Neural cell (in vitro differentiated cells): ENCODE results near the gene MSH2. TPM values are rescaled to one million over a fixed set of nuclear protein-coding genes. Genes with fewer than 3 reads are reported as not detected.

Experiments
- H2AFZ ChIP-seq: fragments of 200-600, 300-800 bp; sonication (generic), shearing (Covaris generic); 2 replicates; pipeline ENCODE4 v1.6.0; 2014; ENCODE audit warnings: low read depth, mild to moderate bottlenecking, antibody characterized with exemption, low read length, moderate library complexity
- H3F3A ChIP-seq: fragments of 200-600 bp; shearing (Covaris generic); 2 replicates; pipeline ENCODE4 v1.6.1; 2016; ENCODE audit warnings: mild to moderate bottlenecking, moderate library complexity, mixed read lengths, antibody characterized with exemption, low read length; ENCODE audit not compliant: insufficient read depth, poor library complexity, severe bottlenecking
- H3K27ac ChIP-seq: fragments of 200-600, 300-800 bp; sonication (generic), shearing (Covaris generic); 2 replicates; pipeline ENCODE4 v1.5.1; 2014; ENCODE audit warnings: mild to moderate bottlenecking, low read length, moderate library complexity
- H3K27me3 ChIP-seq: fragments of 300-800, 200-600 bp; sonication (generic), shearing (Covaris generic); 2 replicates; pipeline ENCODE4 v1.6.0; 2014; ENCODE audit warnings: mild to moderate bottlenecking, low read depth, low read length, moderate library complexity; ENCODE audit not compliant: insufficient read depth
- H3K36me3 ChIP-seq: fragments of 300-800, 200-600 bp; sonication (generic), shearing (Covaris generic); 2 replicates; pipeline ENCODE4 v1.5.1; 2014; ENCODE audit warnings: mild to moderate bottlenecking, antibody characterized with exemption, low read length, moderate library complexity; ENCODE audit not compliant: insufficient read depth
- H3K4me2 ChIP-seq: fragments of 300-800, 200-600 bp; sonication (generic), shearing (Covaris generic); 2 replicates; pipeline ENCODE4 v1.6.0; 2014; ENCODE audit warnings: mild to moderate bottlenecking, low read length
- H3K4me3 ChIP-seq: fragments of 300-800, 200-600 bp; sonication (generic), shearing (Covaris generic); 2 replicates; pipeline ENCODE4 v1.5.1; 2014; ENCODE audit warnings: mild to moderate bottlenecking, low read length, moderate library complexity
- H3K79me2 ChIP-seq: fragments of 200-600 bp; shearing (Covaris generic); replicated peaks from 2 replicates; pipeline ENCODE4 v1.6.0; 2014; ENCODE audit warnings: mild to moderate bottlenecking, low read length, moderate library complexity; ENCODE audit not compliant: insufficient read depth
- H3K9ac ChIP-seq: fragments of 300-800, 200-600 bp; sonication (generic), shearing (Covaris generic); 2 replicates; pipeline ENCODE4 v1.6.1; 2016; ENCODE audit warnings: mild to moderate bottlenecking, low read length, mixed read lengths
- H3K9me2 ChIP-seq: fragments of 200-600 bp; shearing (Covaris generic); 2 replicates; pipeline ENCODE4 v1.6.1; 2016; ENCODE audit warnings: mild to moderate bottlenecking, low read length, mixed read lengths; ENCODE audit not compliant: insufficient read depth
- H3K9me3 ChIP-seq: fragments of 200-600, 300-800 bp; sonication (generic), shearing (Covaris generic); 2 replicates; pipeline ENCODE4 v1.6.1; 2016; ENCODE audit warnings: mild to moderate bottlenecking, mixed run types, low read length, moderate library complexity, mixed read lengths
- H4K20me1 ChIP-seq: fragments of 200-600 bp; shearing (Covaris generic); 2 replicates; pipeline ENCODE4 v1.6.1; 2016; ENCODE audit warnings: mild to moderate bottlenecking, mixed run types; ENCODE audit not compliant: insufficient read depth
- CTCF ChIP-seq: fragments of 450-650 bp; IDR thresholded peaks from 2 replicates; pipeline ENCODE4 v1.5.1; 2014; ENCODE audit warnings: antibody characterized with exemption, mild to moderate bottlenecking, moderate library complexity; ENCODE audit not compliant: poor library complexity, severe bottlenecking
- EP300 ChIP-seq: fragments of 450-650 bp; conservative IDR thresholded peaks from 2 replicates; pipeline ENCODE4 v1.6.1; 2014; ENCODE audit warnings: antibody characterized with exemption, mild to moderate bottlenecking, moderate library complexity; ENCODE audit not compliant: poor library complexity, severe bottlenecking
- EZH2 ChIP-seq: fragments of 200-600, 300-800 bp; shearing (Covaris generic), sonication (generic); IDR thresholded peaks from 2 replicates; pipeline ENCODE4 v1.6.1; 2014; ENCODE audit warnings: antibody characterized with exemption, low read length, borderline replicate concordance, mild to moderate bottlenecking; ENCODE audit not compliant: insufficient read depth, poor library complexity, severe bottlenecking
- MXI1 ChIP-seq: fragments of 450-650 bp; conservative IDR thresholded peaks from 2 replicates; pipeline ENCODE4 v1.6.1; 2014; ENCODE audit warnings: antibody characterized with exemption, mild to moderate bottlenecking; ENCODE audit not compliant: poor library complexity, severe bottlenecking
- POLR2AphosphoS5 ChIP-seq: IDR thresholded peaks from 2 replicates; pipeline ENCODE4 v1.6.1; 2012
- RAD21 ChIP-seq: fragments of 450-650 bp; conservative IDR thresholded peaks from 2 replicates; pipeline ENCODE4 v1.6.1; 2014; ENCODE audit warnings: antibody characterized with exemption, mild to moderate bottlenecking, moderate library complexity
- REST ChIP-seq: IDR thresholded peaks from 2 replicates; pipeline ENCODE4 v1.6.1; 2012; ENCODE audit warnings: borderline replicate concordance
- SMC3 ChIP-seq: fragments of 450-650 bp; conservative IDR thresholded peaks from 2 replicates; pipeline ENCODE4 v1.6.1; 2014; ENCODE audit warnings: antibody characterized with exemption, mild to moderate bottlenecking, moderate library complexity; ENCODE audit not compliant: poor library complexity
- TAF1 ChIP-seq: IDR thresholded peaks from 2 replicates; pipeline ENCODE4 v1.6.1; 2012; ENCODE audit warnings: low read depth
- polyA plus RNA-seq: library from polyadenylated mRNA; depleted of rRNA; stranded (reverse); fragments of >200 nt; gene quantifications from 2 replicates; pipeline ENCODE4 v1.2.3, GENCODE V29; 2014

The MSH2 gene
- polyA plus RNA-seq, 1 donor from 2014 or later: 105 TPM

GRCh38 chr2:47422016-47422415 lies 19.1 kb downstream of the MSH2 start:
- no peak overlapping the region for H2AFZ ChIP-seq
- no peaks in the 10 kb centered on the region for H4K20me1 ChIP-seq
- H3K79me2 ChIP-seq: no peaks in the 10 kb centered on the region
- H3F3A ChIP-seq: no peaks in the 10 kb centered on the region
- no peak overlapping the region for H3K9ac ChIP-seq
- no peak overlapping the region for H3K4me2 ChIP-seq
- TF ChIP-seq EZH2: no peak
- no peak for TF ChIP-seq REST
- TF ChIP-seq CTCF: no peak
- TF ChIP-seq EP300: no peak
- no peak for TF ChIP-seq POLR2AphosphoS5
- TF ChIP-seq RAD21: no peak
- TF ChIP-seq SMC3: no peak
- no peak for TF ChIP-seq MXI1
- TF ChIP-seq TAF1: no peak
- no peaks in the 10 kb centered on the region for H3K9me2 ChIP-seq
- peaks cover 4% of the 10 kb centered on the region for H3K36me3 ChIP-seq
- no peak overlapping the region for H3K4me3 ChIP-seq
- no peaks in the 10 kb centered on the region for H3K27me3 ChIP-seq
- no peaks in the 10 kb centered on the region for H3K9me3 ChIP-seq
- no peak overlapping the region for H3K27ac ChIP-seq

GRCh38 chr2:47422560-47422959 lies 19.6 kb downstream of the MSH2 start:
- no peaks in the 10 kb centered on the region for H3K9me3 ChIP-seq
- H4K20me1 ChIP-seq: no peaks in the 10 kb centered on the region
- H3K27ac ChIP-seq: no peak overlapping the region
- H3K9me2 ChIP-seq: no peaks in the 10 kb centered on the region
- no peak overlapping the region for H3K4me2 ChIP-seq
- no peak overlapping the region for H3K4me3 ChIP-seq
- no peak overlapping the region for H3K9ac ChIP-seq
- H3K79me2 ChIP-seq: no peaks in the 10 kb centered on the region
- peaks cover 4% of the 10 kb centered on the region for H3K36me3 ChIP-seq
- no peaks in the 10 kb centered on the region for H3F3A ChIP-seq
- H2AFZ ChIP-seq: no peak overlapping the region
- H3K27me3 ChIP-seq: no peaks in the 10 kb centered on the region
- TF ChIP-seq TAF1 (no peak), MXI1 (no peak), REST (no peak)
